ENCODE data around the gene ACOXL. TPM values are rescaled to one million over a fixed set of nuclear protein-coding genes. Genes with fewer than 3 reads are reported as not detected.

The ACOXL gene
- total RNA-seq, 1 donor from 2014 or later = not detected

Other genes starting within 250 kb of the ACOXL start
- gene RGPD6, start 155.4 kb upstream of the ACOXL start, total RNA-seq = 115 TPM
- gene BUB1, start 54.5 kb upstream of the ACOXL start, total RNA-seq = 7.8 TPM